HepG2 (cell line): ENCODE measurements around the gene JOSD1. TPM values are rescaled to one million over a fixed set of nuclear protein-coding genes. Genes with fewer than 3 reads are reported as not detected.

Source experiments
- ATAC-seq: fragments of 200-7000 bp; cut with Tn5 transposase; 3 replicates; pipeline ENCODE4 v1.9.1; 2020; ENCODE audit warnings: mild to moderate bottlenecking, moderate library complexity
- BruUV-seq: library from RNA; stranded (reverse); fragments of 400-500 nt; replicated peaks from 2 replicates; lab custom pipeline; 2021; lab: Mats Ljungman, UMichigan
- CTCF ChIA-PET: fragments of 300-600 bp; formaldehyde crosslinking; extraction: SDS; loops from one replicate; lab custom pipeline; 2021; ENCODE audit warnings: low total read pairs, inconsistent platforms, low intra/inter-chr PET ratio; lab: Yijun Ruan, JAX
- POLR2A ChIA-PET: fragments of 350-600 bp; sonication (Branson Sonifier 250); formaldehyde crosslinking; loops from one replicate; lab custom pipeline; 2020; ENCODE audit warnings: antibody characterized with exemption, inconsistent platforms; lab: Yijun Ruan, JAX
- DNase-seq: peaks from one replicate; pipeline ENCODE4 v3.0.0-alpha.2; 2015; ENCODE audit warnings: low spot score
- FAIRE-seq: peaks from 3 replicates; lab custom pipeline; 2011; peaks lifted over from hg19 to GRCh38; lab: Jason Lieb, UNC
- H2AFZ ChIP-seq: one replicate; pipeline ENCODE4 v1.6.1; 2011; ENCODE audit warnings: low read length, inconsistent platforms
- H3K27ac ChIP-seq: fragments of 300-600 bp; 3 replicates; pipeline ENCODE4 v1.8.0; 2011; ENCODE audit warnings: mixed run types, mild to moderate bottlenecking, mixed read lengths, low read length, inconsistent platforms; ENCODE audit not compliant: insufficient read depth; ENCODE audit errors: extremely low read length
- H3K27me3 ChIP-seq, 2 experiments: fragments of 200-600 bp in 1 of 2; 2 replicates in 1 of 2; 3 replicates in 1 of 2; pipeline versions ENCODE4 v1.6.0 to v1.8.0; 2011; ENCODE audit warnings: low read length in 2 of 2, mild to moderate bottlenecking in 2 of 2, moderate library complexity in 2 of 2, inconsistent platforms in 1 of 2; ENCODE audit not compliant: insufficient read depth in 2 of 2, control insufficient read depth in 1 of 2
- H3K36me3 ChIP-seq, 2 experiments: fragments of 200-600 bp in 1 of 2; replicated peaks in 1 of 2; 2 replicates in 1 of 2; 3 replicates in 1 of 2; pipeline versions ENCODE4 v1.5.1 to v1.8.0; 2011; ENCODE audit warnings: low read length in 2 of 2, inconsistent platforms in 1 of 2; ENCODE audit not compliant: insufficient read depth in 2 of 2, control insufficient read depth in 1 of 2
- H3K4me1 ChIP-seq: 2 replicates; pipeline ENCODE4 v1.5.1; 2012; ENCODE audit warnings: low read length, inconsistent platforms; ENCODE audit not compliant: insufficient read depth
- H3K4me2 ChIP-seq: 2 replicates; pipeline ENCODE4 v1.6.0; 2011; ENCODE audit warnings: low read depth, low read length, inconsistent platforms
- H3K4me3 ChIP-seq, 3 experiments: fragments of 200-600 bp in 1 of 3; sonication (generic), shearing (Covaris generic) in 1 of 3; replicated peaks in 1 of 3; 2 replicates each; pipeline ENCODE4 v1.5.1; 2011 to 2016; ENCODE audit warnings: low read length in 3 of 3, inconsistent platforms in 2 of 3, low read depth in 2 of 3, mild to moderate bottlenecking in 2 of 3, control low read depth in 1 of 3, mixed read lengths in 1 of 3; ENCODE audit not compliant: insufficient read depth in 1 of 3
- H3K79me2 ChIP-seq: one replicate; pipeline ENCODE4 v1.6.1; 2011; ENCODE audit warnings: low read length, inconsistent platforms; ENCODE audit not compliant: insufficient read depth
- H3K9ac ChIP-seq: 2 replicates; pipeline ENCODE4 v1.6.0; 2011; ENCODE audit warnings: mild to moderate bottlenecking, low read depth, low read length, inconsistent platforms; ENCODE audit not compliant: insufficient read depth
- H3K9me3 ChIP-seq: 2 replicates; pipeline ENCODE4 v1.5.1; 2012; ENCODE audit warnings: mild to moderate bottlenecking, low read length
- H4K20me1 ChIP-seq: 2 replicates; pipeline ENCODE4 v1.6.0; 2011; ENCODE audit warnings: inconsistent platforms, mild to moderate bottlenecking, low read length, moderate library complexity; ENCODE audit not compliant: insufficient read depth
- AFF4 ChIP-seq: sonication (generic); formaldehyde crosslinking; IDR thresholded peaks from 2 replicates; pipeline ENCODE4 v1.4.0; 2020; ENCODE audit warnings: missing genetic modification reagents
- ATF1 ChIP-seq: IDR thresholded peaks from 2 replicates; pipeline ENCODE4 v1.6.1; 2016; ENCODE audit warnings: mild to moderate bottlenecking, control low read depth
- PRPF4 ChIP-seq: fragments of 200-400 bp; formaldehyde crosslinking; IDR thresholded peaks from 2 replicates; pipeline ENCODE4 v1.6.1; 2016; ENCODE audit warnings: low read length, low read depth; ENCODE audit not compliant: poor library complexity, severe bottlenecking
- SIN3B ChIP-seq: fragments of 150-350 bp; IDR thresholded peaks from 2 replicates; pipeline ENCODE4 v1.6.1; 2014; ENCODE audit warnings: low read length
- SNAI1 ChIP-seq: sonication (generic); formaldehyde crosslinking; IDR thresholded peaks from 2 replicates; pipeline ENCODE4 v1.5.0; 2020; ENCODE audit warnings: mild to moderate bottlenecking, missing genetic modification reagents, borderline replicate concordance
- STAT5B ChIP-seq: sonication (generic); formaldehyde crosslinking; IDR thresholded peaks from 2 replicates; pipeline ENCODE4 v1.4.0; 2020; ENCODE audit warnings: missing genetic modification reagents
- TOPORS ChIP-seq: sonication (generic); formaldehyde crosslinking; IDR thresholded peaks from 2 replicates; pipeline ENCODE4 v1.8.0; 2023; ENCODE audit warnings: mild to moderate bottlenecking, missing genetic modification reagents
- WIZ ChIP-seq: sonication (generic); formaldehyde crosslinking; IDR thresholded peaks from 2 replicates; pipeline ENCODE4 v1.5.1; 2020; ENCODE audit warnings: mild to moderate bottlenecking, missing genetic modification reagents
- ZBTB25 ChIP-seq: IDR thresholded peaks from 2 replicates; pipeline ENCODE4 v1.6.1; 2018; ENCODE audit warnings: missing genetic modification reagents
- WGBS: methylation state at CpG from one replicate; pipeline ENCODE4 v1.1.6; 2017; ENCODE audit warnings: low lambda C conversion rate; 5-methylcytosine and 5-hydroxymethylcytosine counted together
- in situ Hi-C: cut with HindIII; loops from 2 replicates; pipeline ENCODE4 v1.10.0; 2017; ENCODE audit warnings: low pct_unique_long_range_greater_than_20kb; ENCODE audit not compliant: extremely low pct_ligation_motif_present
- intact Hi-C: fragments of 100-400 bp; cut with micrococcal nuclease; formaldehyde crosslinking; loops from one replicate; pipeline ENCODE4 v1.10.0; 2022; ENCODE audit not compliant: unreplicated experiment
- polyA plus RNA-seq, 8 experiments: library from polyadenylated mRNA; depleted of rRNA in 3 of 8; stranded (reverse) in 7 of 8; unstranded in 1 of 8; fragments of >200 nt; fragmentation: Illumina TruSeq in 4 of 8; extraction: Trizol in 4 of 8; gene quantifications; 2 replicates each; pipeline versions ENCODE4 v1.2.1 to v1.2.3, GENCODE V29; 2011 to 2016; ENCODE audit warnings: low read depth in 4 of 8, missing spikeins in 1 of 8, mixed read lengths in 1 of 8; ENCODE audit not compliant: insufficient read depth in 1 of 8
- total RNA-seq, 5 experiments: library from RNA; depleted of rRNA; stranded (reverse); fragments of >200 nt; fragmentation: Illumina TruSeq; extraction: Trizol; gene quantifications; 2 replicates each; pipeline ENCODE4 v1.2.3, GENCODE V29; 2016; ENCODE audit warnings: low read depth in 1 of 5
- TF ChIP-seq, protein P1 (sequence below): sonication (generic); formaldehyde crosslinking; IDR thresholded peaks from 2 replicates; pipeline ENCODE4 v1.8.0; 2022; ENCODE audit warnings: mild to moderate bottlenecking, missing genetic modification reagents; ENCODE audit not compliant: insufficient replicate concordance
- TF ChIP-seq, protein P2 (sequence below): sonication (generic); formaldehyde crosslinking; IDR thresholded peaks from 2 replicates; pipeline ENCODE4 v1.4.0; 2020; ENCODE audit warnings: missing genetic modification reagents
- TF ChIP-seq, protein P3 (sequence below): sonication (generic); formaldehyde crosslinking; IDR thresholded peaks from 2 replicates; pipeline ENCODE4 v1.9.0; 2022; ENCODE audit warnings: missing genetic modification reagents, mild to moderate bottlenecking, borderline replicate concordance

Gene JOSD1
- total and polyA plus RNA-seq, 2 of the 13 experiments (the other 11 are each of a cell fraction or from before 2014, with no cell fraction given): 31.7 to 38.4 TPM

- Histone ChIP-seq H3K4me3 (no peak overlapping the region), H2AFZ (no peak overlapping the region), H3K4me1 (peaks cover 2% of the 10 kb centered on the region), H3K27ac (no peak overlapping the region), H3K79me2 (no peaks in the 10 kb centered on the region), H3K9me3 (no peaks in the 10 kb centered on the region), H3K4me2 (no peak overlapping the region), H3K27me3 (no peaks in the 10 kb centered on the region; a peak in 1 of 5 replicates), H3K36me3 (peaks cover 49 to 79% of the 10 kb centered on the region in 2 experiments), H3K9ac (no peak overlapping the region), H4K20me1 (no peaks in the 10 kb centered on the region)
- in situ Hi-C loops (no loop called here), intact Hi-C loops (no loop called here)
- ChIA-PET POLR2A (interaction anchor here (0.6 kb wide), 1 partner anchor 15 kb away, joined by 3 read pairs; no protein-coding TSS in a partner anchor), CTCF (no interaction called here)
- ATAC-seq (no peak), FAIRE-seq (no peak), DNase-seq (no peak)
- BruUV-seq: no TSS peak
- 92% methylated on average over 9 of the region's 20 CpGs for WGBS
- TF ChIP-seq ZBTB25 (no peak), SNAI1 (CRISPR knock-in tag) (no peak), AFF4 (no peak), WIZ (no peak), TOPORS (CRISPR knock-in tag) (no peak), ATF1 (CRISPR knock-in tag) (no peak), PRPF4 (no peak), STAT5B (CRISPR knock-in tag) (no peak), SIN3B (no peak)
- TF ChIP-seq, protein P1, sequence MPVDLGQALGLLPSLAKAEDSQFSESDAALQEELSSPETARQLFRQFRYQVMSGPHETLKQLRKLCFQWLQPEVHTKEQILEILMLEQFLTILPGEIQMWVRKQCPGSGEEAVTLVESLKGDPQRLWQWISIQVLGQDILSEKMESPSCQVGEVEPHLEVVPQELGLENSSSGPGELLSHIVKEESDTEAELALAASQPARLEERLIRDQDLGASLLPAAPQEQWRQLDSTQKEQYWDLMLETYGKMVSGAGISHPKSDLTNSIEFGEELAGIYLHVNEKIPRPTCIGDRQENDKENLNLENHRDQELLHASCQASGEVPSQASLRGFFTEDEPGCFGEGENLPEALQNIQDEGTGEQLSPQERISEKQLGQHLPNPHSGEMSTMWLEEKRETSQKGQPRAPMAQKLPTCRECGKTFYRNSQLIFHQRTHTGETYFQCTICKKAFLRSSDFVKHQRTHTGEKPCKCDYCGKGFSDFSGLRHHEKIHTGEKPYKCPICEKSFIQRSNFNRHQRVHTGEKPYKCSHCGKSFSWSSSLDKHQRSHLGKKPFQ (CRISPR knock-in tag): no peak
- TF ChIP-seq, protein P2, sequence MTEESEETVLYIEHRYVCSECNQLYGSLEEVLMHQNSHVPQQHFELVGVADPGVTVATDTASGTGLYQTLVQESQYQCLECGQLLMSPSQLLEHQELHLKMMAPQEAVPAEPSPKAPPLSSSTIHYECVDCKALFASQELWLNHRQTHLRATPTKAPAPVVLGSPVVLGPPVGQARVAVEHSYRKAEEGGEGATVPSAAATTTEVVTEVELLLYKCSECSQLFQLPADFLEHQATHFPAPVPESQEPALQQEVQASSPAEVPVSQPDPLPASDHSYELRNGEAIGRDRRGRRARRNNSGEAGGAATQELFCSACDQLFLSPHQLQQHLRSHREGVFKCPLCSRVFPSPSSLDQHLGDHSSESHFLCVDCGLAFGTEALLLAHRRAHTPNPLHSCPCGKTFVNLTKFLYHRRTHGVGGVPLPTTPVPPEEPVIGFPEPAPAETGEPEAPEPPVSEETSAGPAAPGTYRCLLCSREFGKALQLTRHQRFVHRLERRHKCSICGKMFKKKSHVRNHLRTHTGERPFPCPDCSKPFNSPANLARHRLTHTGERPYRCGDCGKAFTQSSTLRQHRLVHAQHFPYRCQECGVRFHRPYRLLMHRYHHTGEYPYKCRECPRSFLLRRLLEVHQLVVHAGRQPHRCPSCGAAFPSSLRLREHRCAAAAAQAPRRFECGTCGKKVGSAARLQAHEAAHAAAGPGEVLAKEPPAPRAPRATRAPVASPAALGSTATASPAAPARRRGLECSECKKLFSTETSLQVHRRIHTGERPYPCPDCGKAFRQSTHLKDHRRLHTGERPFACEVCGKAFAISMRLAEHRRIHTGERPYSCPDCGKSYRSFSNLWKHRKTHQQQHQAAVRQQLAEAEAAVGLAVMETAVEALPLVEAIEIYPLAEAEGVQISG (CRISPR knock-in tag): no peak
- TF ChIP-seq, protein P3, sequence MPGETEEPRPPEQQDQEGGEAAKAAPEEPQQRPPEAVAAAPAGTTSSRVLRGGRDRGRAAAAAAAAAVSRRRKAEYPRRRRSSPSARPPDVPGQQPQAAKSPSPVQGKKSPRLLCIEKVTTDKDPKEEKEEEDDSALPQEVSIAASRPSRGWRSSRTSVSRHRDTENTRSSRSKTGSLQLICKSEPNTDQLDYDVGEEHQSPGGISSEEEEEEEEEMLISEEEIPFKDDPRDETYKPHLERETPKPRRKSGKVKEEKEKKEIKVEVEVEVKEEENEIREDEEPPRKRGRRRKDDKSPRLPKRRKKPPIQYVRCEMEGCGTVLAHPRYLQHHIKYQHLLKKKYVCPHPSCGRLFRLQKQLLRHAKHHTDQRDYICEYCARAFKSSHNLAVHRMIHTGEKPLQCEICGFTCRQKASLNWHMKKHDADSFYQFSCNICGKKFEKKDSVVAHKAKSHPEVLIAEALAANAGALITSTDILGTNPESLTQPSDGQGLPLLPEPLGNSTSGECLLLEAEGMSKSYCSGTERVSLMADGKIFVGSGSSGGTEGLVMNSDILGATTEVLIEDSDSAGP (CRISPR knock-in tag): no peak
Observed at GRCh38 chr22:38739300-38740055, 38.7 kb upstream of the JOSD1 start.
